Suprapubic skin (tissue), 4 donors: ENCODE measurements around the gene BRIP1.

Source experiments
- EP300 ChIP-seq: sonication (generic); formaldehyde crosslinking; IDR thresholded peaks from one replicate; pipeline ENCODE4 v1.6.1; 2017; ENCODE audit warnings: antibody characterized with exemption
- POLR2A ChIP-seq, 2 donors: fragments of 450-650 bp; IDR thresholded peaks; one replicate each; pipeline ENCODE4 v1.6.1; 2017; ENCODE audit warnings: antibody characterized with exemption in 2 of 2, mild to moderate bottlenecking in 2 of 2, moderate library complexity in 2 of 2
- POLR2AphosphoS5 ChIP-seq, 3 donors: sonication (generic); formaldehyde crosslinking; IDR thresholded peaks; one replicate each; pipeline ENCODE4 v1.6.1; 2017; ENCODE audit warnings: antibody characterized with exemption in 3 of 3
- TF ChIP-seq, protein P1 (sequence below), 2 donors: fragments of 200-600 bp in 1 of 2; fragments of 450-650 bp in 1 of 2; sonication (generic) in 1 of 2; IDR thresholded peaks; one replicate each; pipeline ENCODE4 v1.5.1; 2016 to 2019; ENCODE audit warnings: antibody characterized with exemption in 2 of 2, mild to moderate bottlenecking in 1 of 2, moderate library complexity in 1 of 2

DNA sequence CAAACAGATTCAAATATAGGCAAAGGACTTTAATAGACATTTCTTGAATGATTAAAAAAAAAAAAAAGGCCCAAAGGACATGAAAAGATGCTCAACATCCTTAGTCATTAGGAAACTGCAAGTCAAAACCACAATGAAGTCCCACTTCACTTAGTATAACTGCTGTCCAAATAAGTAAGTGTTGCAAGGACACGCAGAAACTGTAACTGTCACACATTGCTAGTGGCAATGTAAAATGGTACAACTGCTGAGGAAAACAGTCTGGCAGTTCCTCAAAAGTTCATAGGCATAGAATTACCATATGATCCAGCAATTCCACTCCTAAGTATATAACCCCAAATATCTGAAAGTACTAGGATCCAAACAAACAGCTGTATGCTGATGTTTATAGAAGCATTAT is 112.7 kb downstream of the BRIP1 start:
- TF ChIP-seq, protein P1, sequence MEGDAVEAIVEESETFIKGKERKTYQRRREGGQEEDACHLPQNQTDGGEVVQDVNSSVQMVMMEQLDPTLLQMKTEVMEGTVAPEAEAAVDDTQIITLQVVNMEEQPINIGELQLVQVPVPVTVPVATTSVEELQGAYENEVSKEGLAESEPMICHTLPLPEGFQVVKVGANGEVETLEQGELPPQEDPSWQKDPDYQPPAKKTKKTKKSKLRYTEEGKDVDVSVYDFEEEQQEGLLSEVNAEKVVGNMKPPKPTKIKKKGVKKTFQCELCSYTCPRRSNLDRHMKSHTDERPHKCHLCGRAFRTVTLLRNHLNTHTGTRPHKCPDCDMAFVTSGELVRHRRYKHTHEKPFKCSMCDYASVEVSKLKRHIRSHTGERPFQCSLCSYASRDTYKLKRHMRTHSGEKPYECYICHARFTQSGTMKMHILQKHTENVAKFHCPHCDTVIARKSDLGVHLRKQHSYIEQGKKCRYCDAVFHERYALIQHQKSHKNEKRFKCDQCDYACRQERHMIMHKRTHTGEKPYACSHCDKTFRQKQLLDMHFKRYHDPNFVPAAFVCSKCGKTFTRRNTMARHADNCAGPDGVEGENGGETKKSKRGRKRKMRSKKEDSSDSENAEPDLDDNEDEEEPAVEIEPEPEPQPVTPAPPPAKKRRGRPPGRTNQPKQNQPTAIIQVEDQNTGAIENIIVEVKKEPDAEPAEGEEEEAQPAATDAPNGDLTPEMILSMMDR (IDR thresholded peaks at IDR 0.05), result no peak
- TF ChIP-seq POLR2A (IDR thresholded peaks at IDR 0.05) (no peak), POLR2AphosphoS5 (IDR thresholded peaks at IDR 0.05) (no peak), EP300 (no peak)
